OCI-LY1 (cell line): Measurements from ENCODE around the gene MINDY4.

ENCODE experiments used
- H2AFZ ChIP-seq: fragments of 200-600 bp; sonication (generic), shearing (Covaris generic); 2 replicates; pipeline ENCODE4 v1.6.0; 2014; ENCODE audit warnings: antibody characterized with exemption, mild to moderate bottlenecking, low read length
- H3F3A ChIP-seq: fragments of 200-600 bp; sonication (generic), shearing (Covaris generic); 2 replicates; pipeline ENCODE4 v1.6.0; 2014; ENCODE audit warnings: mild to moderate bottlenecking, antibody characterized with exemption, low read length, moderate library complexity; ENCODE audit not compliant: insufficient read depth
- H3K27ac ChIP-seq: fragments of 200-600 bp; sonication (generic); 2 replicates; pipeline ENCODE4 v1.5.1; 2014; ENCODE audit warnings: low read length, mixed run types, mild to moderate bottlenecking, low read depth; ENCODE audit not compliant: poor library complexity, severe bottlenecking
- H3K27me3 ChIP-seq: fragments of 200-600 bp; sonication (generic); 2 replicates; pipeline ENCODE4 v1.6.0; 2014; ENCODE audit warnings: antibody characterized with exemption, mild to moderate bottlenecking, low read length, moderate library complexity; ENCODE audit not compliant: insufficient read depth
- H3K36me3 ChIP-seq: fragments of 200-600 bp; sonication (generic); 2 replicates; pipeline ENCODE4 v1.6.1; 2014; ENCODE audit warnings: mild to moderate bottlenecking, antibody characterized with exemption, low read length, moderate library complexity, mixed read lengths; ENCODE audit not compliant: insufficient read depth
- H3K4me1 ChIP-seq: fragments of 200-600 bp; sonication (generic); 2 replicates; pipeline ENCODE4 v1.5.1; 2014; ENCODE audit warnings: mild to moderate bottlenecking, low read length, moderate library complexity; ENCODE audit not compliant: insufficient read depth, severe bottlenecking
- H3K4me2 ChIP-seq: fragments of 200-600 bp; sonication (generic), shearing (Covaris generic); 2 replicates; pipeline ENCODE4 v1.6.1; 2014; ENCODE audit warnings: low read length
- H3K4me3 ChIP-seq: fragments of 200-600 bp; sonication (generic); 2 replicates; pipeline ENCODE4 v1.5.1; 2014; ENCODE audit warnings: low read length, low read depth, mild to moderate bottlenecking, mixed read lengths; ENCODE audit not compliant: poor library complexity, severe bottlenecking
- H3K79me2 ChIP-seq: fragments of 200-600 bp; shearing (Covaris generic); 2 replicates; pipeline ENCODE4 v1.6.1; 2016; ENCODE audit warnings: mixed run types, low read length, mixed read lengths; ENCODE audit not compliant: insufficient read depth
- H3K9ac ChIP-seq: fragments of 200-600 bp; sonication (generic), shearing (Covaris generic); 2 replicates; pipeline ENCODE4 v1.6.1; 2014; ENCODE audit warnings: mild to moderate bottlenecking, low read length, mixed read lengths
- H3K9me2 ChIP-seq: fragments of 200-600 bp; sonication (generic), shearing (Covaris generic); 2 replicates; pipeline ENCODE4 v1.6.1; 2014; ENCODE audit warnings: low read depth, mild to moderate bottlenecking, low read length, mixed read lengths
- H3K9me3 ChIP-seq: fragments of 200-600 bp; shearing (Covaris generic); 2 replicates; pipeline ENCODE4 v1.6.1; 2014; ENCODE audit warnings: low read length, mixed read lengths
- H4K20me1 ChIP-seq: fragments of 200-600 bp; sonication (generic), shearing (Covaris generic); 2 replicates; pipeline ENCODE4 v1.6.0; 2016; ENCODE audit warnings: mild to moderate bottlenecking, low read length; ENCODE audit not compliant: insufficient read depth
- CTCF ChIP-seq: fragments of 200-600 bp; sonication (generic), shearing (Covaris generic); IDR thresholded peaks from 2 replicates; pipeline ENCODE4 v1.5.1; 2017; ENCODE audit warnings: mild to moderate bottlenecking, antibody characterized with exemption, low read length, moderate library complexity, mixed read lengths
- EZH2 ChIP-seq: fragments of 200-600 bp; sonication (generic), shearing (Covaris generic); IDR thresholded peaks from 2 replicates; pipeline ENCODE4 v1.8.0; 2017; ENCODE audit warnings: borderline replicate concordance, mixed run types, mild to moderate bottlenecking, antibody characterized with exemption, low read length, moderate library complexity, mixed read lengths

Gene MINDY4

GRCh38 chr7:30929686-30930085, 158.5 kb downstream of the MINDY4 start:
- H3K36me3 ChIP-seq: no peaks in the 10 kb centered on the region
- no peak overlapping the region for H3K4me3 ChIP-seq
- H3K4me2 ChIP-seq: no peak overlapping the region
- no peaks in the 10 kb centered on the region for H3K9me3 ChIP-seq
- no peak overlapping the region for H2AFZ ChIP-seq
- no peaks in the 10 kb centered on the region; the same call in 1 of the 2 replicates for H3K27me3 ChIP-seq
- no peak overlapping the region for H3K27ac ChIP-seq
- H3K9me2 ChIP-seq: no peaks in the 10 kb centered on the region
- H4K20me1 ChIP-seq: no peaks in the 10 kb centered on the region
- no peaks in the 10 kb centered on the region for H3F3A ChIP-seq
- no peak overlapping the region for H3K9ac ChIP-seq
- no peak for TF ChIP-seq EZH2
- no peak for TF ChIP-seq CTCF
- no peaks in the 10 kb centered on the region for H3K79me2 ChIP-seq
- H3K4me1 ChIP-seq: no peaks in the 10 kb centered on the region

- no peaks in the 10 kb centered on the region for H3K79me2 ChIP-seq
- no peak overlapping the region for H3K4me2 ChIP-seq
- no peak overlapping the region for H3K9ac ChIP-seq
- H3K4me1 ChIP-seq: no peaks in the 10 kb centered on the region
- no peaks in the 10 kb centered on the region for H3K36me3 ChIP-seq
- no peak overlapping the region for H3K27ac ChIP-seq
- no peak for TF ChIP-seq EZH2
- no peak for TF ChIP-seq CTCF
- H3K9me3 ChIP-seq: no peaks in the 10 kb centered on the region
- no peak overlapping the region for H2AFZ ChIP-seq
- no peaks in the 10 kb centered on the region for H3K9me2 ChIP-seq
- no peaks in the 10 kb centered on the region for H3F3A ChIP-seq
- H4K20me1 ChIP-seq: no peaks in the 10 kb centered on the region
- H3K4me3 ChIP-seq: no peak overlapping the region
- H3K27me3 ChIP-seq: no peaks in the 10 kb centered on the region; the same call in 1 of the 2 replicates
Observed at GRCh38 chr7:30930621-30931020, 159.4 kb downstream of the MINDY4 start.

- no peaks in the 10 kb centered on the region for H3K9me2 ChIP-seq
- no peaks in the 10 kb centered on the region for H4K20me1 ChIP-seq
- H3K9ac ChIP-seq: no peak overlapping the region
- H3F3A ChIP-seq: no peaks in the 10 kb centered on the region
- no peaks in the 10 kb centered on the region for H3K36me3 ChIP-seq
- no peaks in the 10 kb centered on the region; the same call in 1 of the 2 replicates for H3K27me3 ChIP-seq
- no peaks in the 10 kb centered on the region for H3K4me1 ChIP-seq
- H3K9me3 ChIP-seq: no peaks in the 10 kb centered on the region
- H3K27ac ChIP-seq: no peak overlapping the region
- TF ChIP-seq EZH2 (no peak), CTCF (no peak)
- no peak overlapping the region for H2AFZ ChIP-seq
- H3K79me2 ChIP-seq: no peaks in the 10 kb centered on the region
- no peak overlapping the region for H3K4me2 ChIP-seq
- H3K4me3 ChIP-seq: no peak overlapping the region
Observed at GRCh38 chr7:30931161-30931928, 160.1 kb downstream of the MINDY4 start.
